IMR-90 (cell line): ENCODE data around the gene ASXL3. TPM values are rescaled to one million over a fixed set of nuclear protein-coding genes. Genes with fewer than 3 reads are reported as not detected.

Source experiments
- ATAC-seq: fragments of 200-7000 bp; cut with Tn5 transposase; 2 replicates; pipeline ENCODE4 v1.9.1; 2020; ENCODE audit warnings: low read depth, mild to moderate bottlenecking, moderate library complexity
- BruUV-seq: library from RNA; stranded (reverse); fragments of 400-500 nt; replicated peaks from 2 replicates; lab custom pipeline; 2021; lab: Mats Ljungman, UMichigan
- CTCF ChIA-PET: fragments of 300-600 bp; formaldehyde crosslinking; extraction: SDS; loops from one replicate; lab custom pipeline; 2021; ENCODE audit warnings: antibody characterized with exemption; lab: Yijun Ruan, JAX
- POLR2A ChIA-PET: fragments of 300-600 bp; sonication (Branson Sonifier 250); formaldehyde crosslinking; loops from one replicate; lab custom pipeline; 2022; ENCODE audit warnings: antibody characterized with exemption; ENCODE audit not compliant: unreplicated experiment; lab: Charles Lee
- DNase-seq: peaks from one replicate; pipeline ENCODE4 v3.0.0; 2013
- H2AFZ ChIP-seq: replicated peaks from 2 replicates; pipeline ENCODE3; 2013; ENCODE audit warnings: low read length, mild to moderate bottlenecking; ENCODE audit not compliant: poor library complexity
- H2AK5ac ChIP-seq: 2 replicates; pipeline ENCODE4 v1.6.1; 2013; ENCODE audit warnings: low read depth, low read length, inconsistent platforms
- H2AK9ac ChIP-seq: replicated peaks from 2 replicates; pipeline ENCODE3; 2013; ENCODE audit warnings: mild to moderate bottlenecking, low read depth, low read length, moderate library complexity; ENCODE audit not compliant: poor library complexity
- H2BK120ac ChIP-seq: 2 replicates; pipeline ENCODE4 v1.6.1; 2013; ENCODE audit warnings: low read depth, low read length, inconsistent platforms
- H2BK15ac ChIP-seq: 3 replicates; pipeline ENCODE4 v1.6.1; 2013; ENCODE audit warnings: low read depth, low read length, inconsistent platforms
- H2BK20ac ChIP-seq: 2 replicates; pipeline ENCODE4 v1.6.1; 2013; ENCODE audit warnings: low read depth, mild to moderate bottlenecking, inconsistent platforms, low read length, moderate library complexity
- H2BK5ac ChIP-seq: 2 replicates; pipeline ENCODE4 v1.6.1; 2013; ENCODE audit warnings: mild to moderate bottlenecking, low read depth, low read length, inconsistent platforms; ENCODE audit not compliant: poor library complexity, severe bottlenecking
- H3K14ac ChIP-seq: replicated peaks from 2 replicates; pipeline ENCODE4 v1.6.1; 2013; ENCODE audit warnings: low read depth, low read length, inconsistent platforms
- H3K18ac ChIP-seq: 2 replicates; pipeline ENCODE4 v1.6.1; 2013; ENCODE audit warnings: low read depth, low read length, control low read depth
- H3K23ac ChIP-seq: 2 replicates; pipeline ENCODE4 v1.6.1; 2013; ENCODE audit warnings: low read depth, low read length, inconsistent platforms
- H3K27ac ChIP-seq: 2 replicates; pipeline ENCODE4 v1.5.1; 2013; ENCODE audit warnings: mild to moderate bottlenecking, control low read depth, low read length; ENCODE audit not compliant: insufficient read depth
- H3K27me3 ChIP-seq: 2 replicates; pipeline ENCODE4 v1.6.1; 2013; ENCODE audit warnings: low read length; ENCODE audit not compliant: control insufficient read depth, insufficient read depth
- H3K36me3 ChIP-seq: 2 replicates; pipeline ENCODE4 v1.6.1; 2013; ENCODE audit warnings: low read length, mixed read lengths; ENCODE audit not compliant: control insufficient read depth, insufficient read depth
- H3K4ac ChIP-seq: 2 replicates; pipeline ENCODE4 v1.6.1; 2013; ENCODE audit warnings: low read depth, low read length, inconsistent platforms
- H3K4me1 ChIP-seq: 2 replicates; pipeline ENCODE4 v1.6.1; 2013; ENCODE audit warnings: low read length, mixed read lengths; ENCODE audit not compliant: control insufficient read depth, insufficient read depth
- H3K4me2 ChIP-seq: 2 replicates; pipeline ENCODE4 v1.6.1; 2013; ENCODE audit warnings: low read depth, mild to moderate bottlenecking, control low read depth, low read length, moderate library complexity
- H3K4me3 ChIP-seq: 2 replicates; pipeline ENCODE4 v1.5.1; 2013; ENCODE audit warnings: low read depth, mild to moderate bottlenecking, control low read depth, low read length, moderate library complexity; ENCODE audit not compliant: insufficient read depth
- H3K56ac ChIP-seq: 2 replicates; pipeline ENCODE4 v1.6.1; 2013; ENCODE audit warnings: low read length, inconsistent platforms; ENCODE audit not compliant: insufficient read depth; ENCODE audit errors: extremely low read depth
- H3K79me1 ChIP-seq, 2 experiments: 2 replicates each; pipeline ENCODE4 v1.6.1; 2013; ENCODE audit warnings: low read length in 2 of 2, inconsistent platforms in 1 of 2, low read depth in 1 of 2
- H3K9ac ChIP-seq: 2 replicates; pipeline ENCODE4 v1.6.1; 2013; ENCODE audit warnings: low read depth, low read length, control low read depth
- H3K9me1 ChIP-seq: 2 replicates; pipeline ENCODE4 v1.6.1; 2013; ENCODE audit warnings: low read length, inconsistent platforms; ENCODE audit not compliant: insufficient read depth
- H3K9me3 ChIP-seq: 2 replicates; pipeline ENCODE4 v1.6.1; 2013; ENCODE audit warnings: low read length; ENCODE audit not compliant: control insufficient read depth, insufficient read depth
- H4K20me1 ChIP-seq: 2 replicates; pipeline ENCODE4 v1.6.1; 2013; ENCODE audit warnings: low read length, inconsistent platforms; ENCODE audit not compliant: insufficient read depth
- H4K5ac ChIP-seq: 2 replicates; pipeline ENCODE4 v1.6.1; 2013; ENCODE audit warnings: mild to moderate bottlenecking, low read depth, low read length, control low read depth
- H4K8ac ChIP-seq, 2 experiments: 2 replicates each; pipeline ENCODE4 v1.6.1; 2013; ENCODE audit warnings: low read depth in 2 of 2, low read length in 2 of 2, control low read depth in 1 of 2, inconsistent platforms in 1 of 2
- H4K91ac ChIP-seq: 2 replicates; pipeline ENCODE4 v1.6.1; 2013; ENCODE audit warnings: low read depth, low read length, inconsistent platforms; ENCODE audit not compliant: insufficient read depth
- ELK1 ChIP-seq: fragments of 150-350 bp; IDR thresholded peaks from 2 replicates; pipeline ENCODE4 v1.6.1; 2016; ENCODE audit warnings: low read depth, mild to moderate bottlenecking, low read length, moderate library complexity, borderline replicate concordance
- WGBS, 2 experiments: methylation state at CpG; one replicate each; pipeline versions ENCODE4 v1.1.5 to v1.1.7; 2013; ENCODE audit warnings: missing lambda C conversion rate in 2 of 2; ENCODE audit not compliant: insufficient read length in 1 of 2; ENCODE audit errors: extremely low coverage in 2 of 2; 5-methylcytosine and 5-hydroxymethylcytosine counted together
- dilution Hi-C: fragments of 300-500 bp; cut with HindIII; formaldehyde crosslinking; loops from one replicate; pipeline ENCODE4 v1.14.3; 2018; ENCODE audit warnings: low sequenced_read_pairs; ENCODE audit not compliant: unreplicated experiment
- in situ Hi-C: fragments of 300-500 bp; cut with MboI; formaldehyde crosslinking; loops from 3 replicates; pipeline ENCODE4 v1.14.3; 2019; ENCODE audit warnings: low sequenced_read_pairs, inconsistent platforms, mixed read lengths
- intact Hi-C: fragments of 100-400 bp; cut with micrococcal nuclease; formaldehyde crosslinking; loops from 2 replicates; pipeline ENCODE4 v1.10.0; 2022
- polyA plus RNA-seq, 3 experiments: library from polyadenylated mRNA; depleted of rRNA; stranded (reverse); fragments of >200 nt; gene quantifications; 2 replicates each; pipeline ENCODE4 v1.2.3, GENCODE V29; 2012; ENCODE audit warnings: low replicate concordance in 1 of 3
- total RNA-seq: library from RNA; depleted of rRNA; stranded (reverse); fragments of >200 nt; gene quantifications from 2 replicates; pipeline ENCODE4 v1.2.3, GENCODE V29; 2012

ASXL3 gene
- total and polyA plus RNA-seq, 2 of the 4 experiments (the other 2 are of a cell fraction), result 0.03 to 0.54 TPM

- H4K8ac ChIP-seq, result no peak overlapping the region
- H2AFZ ChIP-seq, result no peak overlapping the region
- ChIA-PET CTCF (no interaction called here), POLR2A (no interaction called here)
- H3K9me3 ChIP-seq, result no peaks in the 10 kb centered on the region
- DNase-seq, result no peak
- H3K79me1 ChIP-seq, result no peaks in the 10 kb centered on the region
- H2BK15ac ChIP-seq, result no peak overlapping the region
- no peak overlapping the region for H3K4ac ChIP-seq
- no peak overlapping the region for H3K27ac ChIP-seq
- H2AK9ac ChIP-seq, result no peak overlapping the region
- no peak overlapping the region for H4K91ac ChIP-seq
- no peak overlapping the region for H3K4me2 ChIP-seq
- no peaks in the 10 kb centered on the region for H3K27me3 ChIP-seq
- no peak overlapping the region for H3K23ac ChIP-seq
- no peak for TF ChIP-seq ELK1
- intact Hi-C loops (no loop called here), in situ Hi-C loops (no loop called here), dilution Hi-C loops (no loop called here)
- no peaks in the 10 kb centered on the region for H3K9me1 ChIP-seq
- no peak overlapping the region for H3K56ac ChIP-seq
- peaks cover 2% of the 10 kb centered on the region; the same call in 1 of the 2 replicates for H3K4me1 ChIP-seq
- H3K18ac ChIP-seq, result no peak overlapping the region
- no peak overlapping the region for H2AK5ac ChIP-seq
- no peaks in the 10 kb centered on the region for H4K20me1 ChIP-seq
- WGBS, 2 experiments, result no CpG with 5 or more reads among the region's 3 CpGs
- H2BK20ac ChIP-seq, result no peak overlapping the region
- no peak overlapping the region for H2BK120ac ChIP-seq
- no peak for ATAC-seq
- no peak overlapping the region for H3K4me3 ChIP-seq
- H3K9ac ChIP-seq, result no peak overlapping the region
- no peaks in the 10 kb centered on the region for H3K36me3 ChIP-seq
- no TSS peak for BruUV-seq
- H3K14ac ChIP-seq, result no peak overlapping the region
- no peak overlapping the region for H2BK5ac ChIP-seq
- no peak overlapping the region for H4K5ac ChIP-seq
Observed at GRCh38 chr18:33611525-33612135, 33.6 kb downstream of the ASXL3 start.
